ENCODE data around the gene LAIR1.
"Not testable (repeated sequence)": the region's sequence is repeated elsewhere in the genome, so short reads cannot be mapped to it uniquely, and the experiment has no call there.

LAIR1 gene

GRCh38 chr19:54364775-54365257 lies at the start of gene LAIR1:
Gene LAIR1 (minus strand): TSS chr19:54364931. CDS start chr19:54364804, 127 bp downstream.
- DNase-seq (ENCODE audit: extremely low read depth in 1 of 2, low read depth in 1 of 2), result peak in 1 of 2 donors; percentile 22

DNA sequence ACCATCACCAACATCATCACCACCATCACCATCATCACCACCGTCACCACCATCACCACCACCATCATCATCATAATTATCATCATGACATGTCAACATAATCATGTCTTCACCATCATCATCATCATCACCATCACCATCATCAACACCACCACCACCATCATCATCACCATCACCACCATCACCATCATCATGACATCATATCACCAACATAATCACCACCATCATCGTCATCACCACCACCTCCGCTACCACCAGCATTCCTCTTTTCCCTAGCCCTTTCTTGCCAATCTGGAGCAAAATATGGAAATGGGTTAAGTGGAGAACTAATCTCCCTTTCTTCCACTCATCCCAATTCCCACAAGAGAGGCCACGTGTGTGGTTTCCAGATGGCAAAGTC lies 49.4 kb upstream of the LAIR1 start:
- DNase-seq (ENCODE audit: extremely low read depth in 1 of 2, low read depth in 1 of 2), result no peak

DNA sequence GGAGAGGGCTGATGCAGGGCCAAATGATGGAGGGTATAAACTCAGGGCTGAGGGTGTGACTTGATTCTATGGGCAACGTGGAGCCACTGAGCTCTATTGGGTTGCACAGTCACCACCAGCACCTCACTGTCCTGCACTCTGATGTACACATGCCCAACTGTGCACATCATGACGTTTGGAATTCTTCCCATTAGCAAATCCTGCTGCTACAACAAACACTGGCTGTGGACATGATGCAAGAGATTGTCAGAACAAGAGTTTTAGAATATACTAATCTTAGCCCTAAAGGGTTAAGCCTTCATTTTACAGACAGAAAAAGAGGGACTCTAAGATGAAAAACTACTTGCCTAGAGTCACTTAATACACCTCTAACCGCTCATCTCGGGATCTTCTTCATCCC lies 48.1 kb upstream of the LAIR1 start:
- no peak for DNase-seq (ENCODE audit: extremely low read depth in 1 of 2, low read depth in 1 of 2)

DNA sequence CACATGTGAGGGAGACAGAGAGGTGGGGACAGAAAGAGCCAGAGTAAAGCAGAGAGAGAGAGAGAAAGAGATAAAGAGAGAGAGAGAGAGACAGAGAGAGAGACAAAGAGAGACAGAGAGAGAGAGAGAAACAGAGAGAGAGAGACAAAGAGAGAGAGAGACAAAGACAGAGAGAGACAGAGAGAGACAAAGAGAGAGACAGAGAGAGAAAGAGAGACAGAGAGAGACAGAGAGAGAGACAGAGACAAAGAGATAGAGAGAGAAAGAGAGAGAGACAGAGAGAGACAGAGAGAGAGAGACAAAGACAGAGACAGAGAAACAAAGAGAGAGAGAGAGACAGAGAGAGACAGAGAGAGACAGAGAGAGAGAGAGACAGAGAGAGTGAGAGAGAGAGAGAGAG lies 46.3 kb upstream of the LAIR1 start:
- DNase-seq (ENCODE audit: extremely low read depth in 1 of 2, low read depth in 1 of 2), result no peak

DNA sequence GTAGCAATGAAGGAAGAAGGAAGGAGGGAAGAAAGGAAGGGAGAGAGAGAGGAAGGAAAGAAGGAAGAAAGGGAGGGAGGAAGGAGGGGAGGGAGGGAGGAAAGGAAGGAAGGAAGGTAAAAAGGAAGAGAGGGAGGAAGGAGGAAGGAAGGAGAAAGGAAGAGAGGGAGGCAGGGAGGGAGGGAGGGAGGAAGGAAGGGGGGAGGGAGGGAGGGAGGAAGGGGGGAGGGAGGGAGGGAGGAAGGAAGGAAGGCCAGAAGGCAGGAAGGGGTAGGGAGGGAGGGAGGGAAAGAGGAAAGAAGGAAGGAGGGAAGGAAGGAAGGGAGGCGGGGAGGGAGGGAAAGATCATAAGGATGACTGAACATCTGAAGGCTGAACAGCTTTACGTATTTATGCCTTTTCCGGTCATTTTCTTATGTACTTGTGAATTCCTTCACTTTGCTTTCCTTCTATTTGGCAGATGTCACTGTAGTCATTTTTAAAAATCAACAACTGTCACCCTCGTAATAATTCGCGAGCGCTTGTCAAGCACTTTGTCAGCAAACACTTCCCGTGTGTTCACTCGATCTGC lies 43.8 kb upstream of the LAIR1 start:
- no peak for DNase-seq (ENCODE audit: extremely low read depth in 1 of 2, low read depth in 1 of 2)

DNA sequence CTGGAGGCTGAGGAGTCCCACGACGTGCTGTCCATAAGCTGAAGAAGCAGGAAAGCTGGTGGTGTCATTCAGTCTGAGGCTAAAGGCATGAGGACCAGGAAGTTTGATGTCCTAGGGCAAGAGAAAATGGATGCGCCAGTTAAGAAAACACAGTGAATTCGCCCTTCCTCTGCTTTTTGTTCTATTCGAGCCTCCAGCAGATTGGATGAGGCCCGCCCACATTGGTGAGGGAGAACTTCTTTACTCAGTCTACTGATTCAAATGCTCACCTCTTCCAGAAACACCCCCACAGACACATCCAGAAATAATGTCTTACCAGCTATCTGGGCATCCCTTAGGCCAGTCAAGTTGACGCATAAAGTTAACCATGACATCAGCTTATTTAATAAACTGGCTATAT lies 43.0 kb upstream of the LAIR1 start:
- DNase-seq (ENCODE audit: extremely low read depth in 1 of 2, low read depth in 1 of 2), result no peak

- no peak for DNase-seq (ENCODE audit: extremely low read depth in 1 of 2, low read depth in 1 of 2)
Observed at GRCh38 chr19:54405628-54406027, 40.9 kb upstream of the LAIR1 start.

DNA sequence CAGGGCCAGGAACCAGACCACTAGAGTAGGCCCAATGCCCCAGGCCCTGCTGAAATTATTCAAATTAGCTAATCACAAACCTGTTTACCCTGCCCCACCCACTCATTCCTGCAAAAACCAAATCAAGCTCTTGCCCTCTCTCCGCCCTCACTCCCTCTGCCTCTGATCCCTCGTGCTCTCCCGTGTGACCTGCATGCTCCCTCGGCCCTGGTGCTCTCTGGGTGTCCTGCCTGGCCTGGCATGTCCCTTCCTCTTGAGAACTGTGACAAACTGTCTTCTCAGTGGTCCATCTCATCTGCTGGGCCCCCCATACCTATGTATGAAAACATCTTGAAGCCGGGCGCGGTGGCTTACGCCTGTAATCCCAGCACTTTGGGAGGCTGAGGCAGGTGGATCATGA lies 38.3 kb upstream of the LAIR1 start:
- DNase-seq (ENCODE audit: extremely low read depth in 1 of 2, low read depth in 1 of 2), result no peak

DNA sequence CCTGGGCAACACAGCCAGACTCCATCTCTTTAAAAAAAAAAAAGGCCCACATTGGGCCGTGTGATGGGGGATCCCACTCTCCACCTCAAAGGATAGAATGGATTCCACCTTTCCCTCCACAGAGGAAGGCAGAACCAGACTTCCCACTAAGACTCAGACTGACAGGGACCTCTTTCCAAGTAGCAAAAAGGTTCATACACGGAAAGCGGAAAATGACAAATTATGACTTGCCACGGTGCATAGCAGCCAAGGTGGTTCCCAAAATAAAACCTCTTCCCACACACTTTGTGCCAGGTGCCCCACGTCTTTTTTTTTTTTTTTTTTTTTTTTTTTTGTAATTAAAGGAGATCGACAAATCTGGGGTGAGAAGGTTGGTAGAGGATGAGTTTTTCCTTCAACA lies 36.2 kb upstream of the LAIR1 start:
- no peak for DNase-seq (ENCODE audit: extremely low read depth in 1 of 2, low read depth in 1 of 2)

GRCh38 chr19:54399189-54399588 lies 34.5 kb upstream of the LAIR1 start:
- DNase-seq (ENCODE audit: extremely low read depth in 1 of 2, low read depth in 1 of 2), result no peak

DNA sequence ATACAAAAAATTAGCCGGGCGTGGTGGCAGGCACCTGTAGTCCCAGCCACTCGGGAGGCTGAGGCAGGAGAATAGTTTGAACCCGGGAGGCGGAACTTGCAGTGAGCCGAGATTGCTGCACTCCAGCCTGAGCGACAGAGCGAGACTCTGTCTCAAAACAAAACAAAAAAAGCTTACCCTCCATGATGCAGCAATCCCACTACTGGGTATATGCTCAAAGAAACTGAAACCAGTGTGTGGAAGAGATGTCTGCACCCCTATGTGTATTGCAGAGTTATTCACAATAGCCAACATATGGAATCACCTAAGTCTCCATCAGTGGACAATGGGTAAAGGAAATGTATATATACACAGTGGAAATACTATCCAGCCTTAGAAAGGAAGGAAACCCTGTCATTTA lies 31.0 kb upstream of the LAIR1 start:
- no peak for DNase-seq (ENCODE audit: extremely low read depth in 1 of 2, low read depth in 1 of 2)

DNA sequence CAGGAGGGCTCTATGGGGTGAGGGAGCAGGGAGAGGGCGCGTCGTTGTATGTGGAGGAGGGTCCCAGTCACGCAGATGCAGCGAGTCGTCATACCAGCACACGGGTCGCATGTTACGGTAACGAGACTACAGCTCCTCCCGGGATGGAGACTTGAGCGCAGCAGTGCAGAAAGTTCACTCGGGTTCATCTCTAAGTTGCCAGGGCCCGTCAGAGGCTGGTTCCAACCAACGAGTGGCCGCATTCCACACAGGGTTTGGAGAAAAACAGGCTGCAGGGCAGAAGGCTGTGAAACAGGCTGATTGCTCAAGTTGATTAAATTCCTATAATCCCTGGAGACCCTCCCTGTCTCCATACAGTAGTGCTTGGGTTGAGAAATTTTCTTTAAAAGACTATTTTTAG lies 28.6 kb upstream of the LAIR1 start:
- DNase-seq (ENCODE audit: extremely low read depth in 1 of 2, low read depth in 1 of 2), result no peak

- no peak for DNase-seq (ENCODE audit: extremely low read depth in 1 of 2, low read depth in 1 of 2)
Observed at GRCh38 chr19:54392105-54392504, 27.4 kb upstream of the LAIR1 start.

DNA sequence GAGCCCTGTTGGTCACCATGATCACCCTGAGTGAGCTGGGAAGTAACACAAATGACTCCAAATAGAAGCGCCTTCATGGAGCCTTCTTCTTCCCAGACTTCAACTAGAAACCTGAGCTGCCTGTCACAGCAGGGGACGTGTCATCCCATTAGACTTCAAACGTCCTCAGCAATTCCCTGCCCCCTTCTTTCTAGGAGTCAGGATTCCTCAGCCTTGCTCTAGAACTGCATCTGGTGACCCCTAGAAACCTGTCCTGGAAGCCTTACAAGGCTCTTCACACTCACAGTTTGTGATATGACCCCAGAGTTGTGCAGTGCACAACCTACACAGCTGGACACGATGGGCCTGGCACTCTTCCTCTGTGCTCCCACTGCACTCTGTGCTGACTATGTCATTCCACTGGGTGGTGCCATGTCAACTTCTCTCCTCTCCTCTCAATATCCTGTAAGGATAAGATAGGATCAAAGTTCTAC lies 26.9 kb upstream of the LAIR1 start:
- no peak for DNase-seq (ENCODE audit: extremely low read depth in 1 of 2, low read depth in 1 of 2)

GRCh38 chr19:54390942-54391577 lies 26.3 kb upstream of the LAIR1 start:
- peak; percentile 23 to 57 for DNase-seq (ENCODE audit: extremely low read depth in 1 of 2, low read depth in 1 of 2)

DNA sequence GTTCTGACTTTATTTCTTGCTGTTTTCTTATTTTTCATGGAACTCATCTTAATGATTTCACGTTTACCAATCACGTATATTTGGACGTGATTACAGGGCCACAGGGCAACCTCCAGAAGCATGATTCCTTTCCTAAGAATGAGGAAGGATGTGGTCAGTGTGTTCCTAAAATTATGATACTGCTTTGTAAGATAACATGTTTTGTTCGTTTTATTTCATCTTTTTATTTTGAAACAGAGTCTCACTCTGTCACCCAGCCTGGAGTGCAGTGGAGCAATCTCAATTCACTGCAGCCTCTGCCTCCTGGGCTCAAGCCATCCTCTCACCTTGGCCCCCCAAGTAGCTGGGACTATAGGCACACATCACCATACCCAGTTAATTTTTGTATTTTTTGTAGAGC lies 24.8 kb upstream of the LAIR1 start:
- no peak for DNase-seq (ENCODE audit: extremely low read depth in 1 of 2, low read depth in 1 of 2)

- DNase-seq (ENCODE audit: extremely low read depth in 1 of 2, low read depth in 1 of 2), result no peak
Observed at GRCh38 chr19:54388802-54389139, 24.0 kb upstream of the LAIR1 start.

DNA sequence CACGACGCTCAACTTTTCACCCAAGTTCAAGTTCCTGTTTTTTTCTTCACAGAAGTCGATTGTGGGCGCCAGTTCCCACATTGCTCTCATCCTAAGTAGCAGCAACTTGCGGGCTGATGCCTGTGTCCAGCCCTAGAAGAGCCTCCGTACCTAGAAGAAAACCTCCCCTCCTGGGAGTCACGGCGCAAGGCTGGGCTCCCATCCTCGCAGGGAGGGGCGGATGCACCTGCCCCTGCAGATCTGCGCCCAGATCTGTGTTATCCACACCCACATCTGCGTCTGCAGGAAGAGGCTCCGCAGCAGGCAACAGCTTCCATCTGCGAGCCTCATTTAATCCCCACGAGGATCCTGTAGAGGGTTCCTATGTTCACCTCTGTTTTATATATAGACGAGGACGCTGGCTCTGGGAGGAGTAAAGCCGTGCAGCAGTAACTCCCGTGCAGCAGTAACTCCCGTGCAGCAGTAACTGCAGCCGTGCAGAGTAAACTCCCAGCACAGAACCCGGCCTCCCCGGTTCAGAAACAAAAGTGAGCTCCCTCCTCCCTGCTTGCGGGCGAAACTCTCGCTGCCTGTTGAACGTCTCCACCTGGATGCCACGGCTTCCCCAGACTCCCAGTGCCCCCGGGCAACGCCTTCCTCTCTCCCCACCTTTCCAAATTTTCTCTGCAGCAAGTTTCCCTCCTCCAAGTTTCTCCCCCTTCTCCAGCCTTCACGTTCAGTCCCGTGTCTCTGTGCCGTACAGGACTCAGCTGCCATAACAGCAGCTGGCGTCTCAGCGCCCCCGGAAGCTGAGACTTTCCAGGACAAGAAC lies 23.5 kb upstream of the LAIR1 start:
- peak in 1 of 2 donors; percentile 14 for DNase-seq (ENCODE audit: extremely low read depth in 1 of 2, low read depth in 1 of 2)

GRCh38 chr19:54383330-54383729 lies 18.6 kb upstream of the LAIR1 start:
- no peak for DNase-seq (ENCODE audit: extremely low read depth in 1 of 2, low read depth in 1 of 2)

GRCh38 chr19:54382041-54382440 lies 17.3 kb upstream of the LAIR1 start:
- DNase-seq (ENCODE audit: extremely low read depth in 1 of 2, low read depth in 1 of 2), result not testable (repeated sequence)

DNA sequence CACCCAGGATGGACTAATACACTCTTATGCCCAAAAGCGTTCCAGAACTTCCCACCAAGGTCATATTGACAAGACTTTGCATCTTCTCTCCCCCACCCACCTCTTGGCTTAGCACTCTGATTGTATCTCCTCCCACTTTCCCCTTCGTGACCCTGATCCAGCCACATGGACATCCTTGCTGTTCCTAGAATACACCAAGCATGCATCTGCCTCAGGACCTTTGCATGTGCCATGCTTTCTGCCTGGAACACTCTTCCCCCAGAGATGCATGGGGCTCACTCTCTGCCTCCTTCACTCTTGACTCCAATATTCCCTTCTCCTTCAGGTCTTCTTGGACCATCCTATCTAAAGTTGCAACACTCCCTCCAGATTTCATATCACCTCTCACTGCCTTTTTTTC lies 16.2 kb upstream of the LAIR1 start:
- no peak for DNase-seq (ENCODE audit: extremely low read depth in 1 of 2, low read depth in 1 of 2)

GRCh38 chr19:54379187-54379678 lies 14.5 kb upstream of the LAIR1 start:
- DNase-seq (ENCODE audit: extremely low read depth in 1 of 2, low read depth in 1 of 2), result no peak

Measured in activated CD8-positive, alpha-beta memory T cell treated with anti-CD3 and anti-CD28 coated beads for 1 hour (primary cell).